GM10266 (cell line): ENCODE data around the gene PEMT.

ENCODE experiments used
- DNase-seq: peaks from one replicate; pipeline ENCODE4 v3.0.0; 2012; ENCODE audit errors: extremely low spot score
- CTCF ChIP-seq: IDR thresholded peaks from 2 replicates; pipeline ENCODE4 v1.5.1; 2012; ENCODE audit warnings: mild to moderate bottlenecking, low read depth; ENCODE audit not compliant: control insufficient read depth, insufficient read depth; ENCODE audit errors: missing control alignments

The PEMT gene

GRCh38 chr17:17462048-17462824 is 129.3 kb downstream of the PEMT start:
- DNase-seq, result no peak
- TF ChIP-seq CTCF, result no peak

- TF ChIP-seq CTCF, result no peak
- DNase-seq, result no peak
These were observed 131.5 kb downstream of the PEMT start for GRCh38 chr17:17460038-17460437.

GRCh38 chr17:17457680-17458079 is 133.8 kb downstream of the PEMT start:
- DNase-seq, result no peak
- no peak for TF ChIP-seq CTCF

GRCh38 chr17:17456251-17456650 is 135.3 kb downstream of the PEMT start:
- no peak for DNase-seq
- TF ChIP-seq CTCF, result no peak
